Measurements from ENCODE around the gene RFX8. TPM values are rescaled to one million over a fixed set of nuclear protein-coding genes. Genes with fewer than 3 reads are reported as not detected.

RFX8 gene
- total RNA-seq, 2 donors from 2014 or later: 0.97 TPM; not detected in 1

DNA sequence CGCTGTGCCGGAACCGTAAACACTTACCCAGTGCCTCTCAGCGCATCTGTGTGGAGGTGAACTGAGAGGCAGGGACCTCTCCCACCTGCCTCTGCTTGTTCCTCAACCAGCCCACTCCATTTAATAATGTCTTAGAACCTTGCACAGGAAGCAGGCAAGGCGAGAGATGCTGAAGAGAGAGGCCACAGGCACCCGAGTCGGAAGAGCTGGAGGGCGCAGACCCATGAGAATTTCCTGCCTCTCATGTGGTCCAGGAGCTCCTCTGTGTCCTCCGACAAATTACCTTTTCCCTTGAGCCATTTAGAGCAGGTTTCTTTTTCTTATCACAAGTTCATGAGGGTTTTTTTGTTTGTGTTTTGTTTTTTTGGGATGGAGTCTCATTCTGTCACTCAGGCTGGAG lies 4.9 kb upstream of the RFX8 start:
- Histone ChIP-seq H3K27me3 (replicated peaks; ENCODE audit: insufficient read depth) (no peaks in the 10 kb centered on the region), H3K4me1 (replicated peaks) (no peaks in the 10 kb centered on the region), H3K36me3 (no peaks in the 10 kb centered on the region), H3K4me3 (no peak overlapping the region), H3K27ac (no peak overlapping the region), H3K9me3 (no peaks in the 10 kb centered on the region)
- WGBS: 72% methylated on average over 9 of the region's 9 CpGs
- intact Hi-C loops (cut with DNase I): no loop called here
- TF ChIP-seq POLR2A (IDR thresholded peaks at IDR 0.05): no peak
- no peak for DNase-seq (ENCODE audit: low spot score)

DNA sequence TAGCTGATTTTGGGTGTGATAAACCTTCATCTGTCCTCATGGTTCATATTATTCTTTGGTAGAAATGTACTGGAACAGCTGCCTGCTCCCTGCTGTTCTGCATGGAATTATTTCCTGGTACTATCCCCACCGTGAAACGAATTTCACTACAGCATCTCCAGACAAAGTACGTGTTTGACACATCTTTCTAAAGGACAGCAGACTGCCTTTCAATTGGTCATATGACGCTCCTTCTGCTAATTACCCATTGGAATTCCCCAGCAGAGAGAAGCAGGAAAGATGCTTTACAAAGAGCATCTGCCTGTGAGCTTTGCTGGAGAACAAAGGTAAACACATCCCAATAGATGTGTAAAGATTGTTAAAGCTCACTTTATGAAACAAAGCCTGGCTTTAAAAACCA lies 4.4 kb upstream of the RFX8 start:
- H3K9me3 ChIP-seq: no peaks in the 10 kb centered on the region
- no peak overlapping the region for H3K4me3 ChIP-seq
- intact Hi-C loops (cut with DNase I): no loop called here
- H3K27me3 ChIP-seq (replicated peaks; ENCODE audit: insufficient read depth): no peaks in the 10 kb centered on the region
- TF ChIP-seq POLR2AphosphoS5 (IDR thresholded peaks at IDR 0.05) (no peak), POLR2A (IDR thresholded peaks at IDR 0.05) (no peak)
- TF ChIP-seq, protein P1, sequence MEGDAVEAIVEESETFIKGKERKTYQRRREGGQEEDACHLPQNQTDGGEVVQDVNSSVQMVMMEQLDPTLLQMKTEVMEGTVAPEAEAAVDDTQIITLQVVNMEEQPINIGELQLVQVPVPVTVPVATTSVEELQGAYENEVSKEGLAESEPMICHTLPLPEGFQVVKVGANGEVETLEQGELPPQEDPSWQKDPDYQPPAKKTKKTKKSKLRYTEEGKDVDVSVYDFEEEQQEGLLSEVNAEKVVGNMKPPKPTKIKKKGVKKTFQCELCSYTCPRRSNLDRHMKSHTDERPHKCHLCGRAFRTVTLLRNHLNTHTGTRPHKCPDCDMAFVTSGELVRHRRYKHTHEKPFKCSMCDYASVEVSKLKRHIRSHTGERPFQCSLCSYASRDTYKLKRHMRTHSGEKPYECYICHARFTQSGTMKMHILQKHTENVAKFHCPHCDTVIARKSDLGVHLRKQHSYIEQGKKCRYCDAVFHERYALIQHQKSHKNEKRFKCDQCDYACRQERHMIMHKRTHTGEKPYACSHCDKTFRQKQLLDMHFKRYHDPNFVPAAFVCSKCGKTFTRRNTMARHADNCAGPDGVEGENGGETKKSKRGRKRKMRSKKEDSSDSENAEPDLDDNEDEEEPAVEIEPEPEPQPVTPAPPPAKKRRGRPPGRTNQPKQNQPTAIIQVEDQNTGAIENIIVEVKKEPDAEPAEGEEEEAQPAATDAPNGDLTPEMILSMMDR (IDR thresholded peaks at IDR 0.05): no peak
- no peaks in the 10 kb centered on the region for H3K36me3 ChIP-seq
- WGBS: 28% methylated on average over 4 of the region's 4 CpGs
- no peaks in the 10 kb centered on the region for H3K4me1 ChIP-seq (replicated peaks)
- no peak for DNase-seq (ENCODE audit: low spot score)
- H3K27ac ChIP-seq: no peak overlapping the region

DNA sequence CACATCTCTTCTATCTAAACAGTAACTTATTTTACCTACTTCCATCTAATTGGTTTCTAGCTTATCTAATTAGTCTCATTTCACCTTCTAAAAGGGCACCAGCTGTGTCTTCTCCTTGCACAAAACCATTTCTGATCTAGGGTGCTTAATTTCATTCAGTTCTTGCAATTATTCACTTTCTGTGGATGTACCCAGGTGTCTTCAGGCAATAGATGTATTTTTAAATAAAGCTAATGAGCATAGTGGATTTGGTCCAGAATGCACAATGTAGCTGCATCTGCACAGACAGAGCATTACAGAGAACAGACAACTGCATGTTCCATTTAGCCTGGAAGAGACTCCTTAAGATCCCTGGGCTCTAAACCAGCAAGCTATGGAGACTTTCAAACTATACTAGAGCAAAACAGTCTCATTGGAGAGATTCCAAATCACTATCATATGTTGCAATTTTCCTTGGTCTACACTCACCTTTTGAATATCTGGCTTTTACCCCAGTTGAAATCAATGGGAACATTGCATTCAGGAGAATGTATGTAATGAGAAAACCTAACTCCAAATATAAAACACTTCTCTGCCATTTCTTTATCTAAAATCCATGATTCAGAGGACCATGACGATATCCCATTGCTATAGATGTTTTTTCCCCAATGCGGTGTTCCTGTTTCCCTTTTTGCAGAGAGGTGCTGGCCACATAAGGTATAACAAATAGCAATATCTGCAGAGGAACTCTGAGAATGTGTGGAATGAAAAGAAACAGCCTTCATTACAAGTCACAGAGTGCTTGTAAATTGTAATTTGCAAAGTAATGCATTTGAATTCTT lies 3.5 kb upstream of the RFX8 start:
- DNase-seq (ENCODE audit: low spot score): no peak

DNA sequence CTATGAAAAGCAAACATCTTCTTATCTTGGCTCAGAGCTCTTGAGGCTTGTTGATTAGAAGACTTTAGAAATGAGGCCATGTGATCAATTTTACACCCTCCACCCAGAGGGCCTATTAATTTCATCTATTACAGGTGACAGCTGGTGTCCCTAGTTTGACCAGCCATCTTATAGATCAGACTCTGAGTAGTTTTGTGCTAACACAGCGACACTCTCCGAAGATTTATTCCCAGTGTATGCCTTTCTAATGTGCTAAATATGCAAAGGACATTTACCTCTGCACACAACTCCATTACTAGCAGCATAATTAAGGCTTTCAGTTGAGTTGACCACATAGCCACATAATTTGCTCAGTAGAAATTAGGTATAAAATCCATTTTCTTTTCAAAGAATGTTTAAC lies 2.6 kb upstream of the RFX8 start:
- Histone ChIP-seq H3K27ac (no peak overlapping the region), H3K27me3 (replicated peaks; ENCODE audit: insufficient read depth) (no peaks in the 10 kb centered on the region), H3K4me3 (no peak overlapping the region), H3K9me3 (no peaks in the 10 kb centered on the region), H3K4me1 (replicated peaks) (no peaks in the 10 kb centered on the region), H3K36me3 (no peaks in the 10 kb centered on the region)
- TF ChIP-seq POLR2AphosphoS5 (IDR thresholded peaks at IDR 0.05): no peak
- TF ChIP-seq, protein P1 (IDR thresholded peaks at IDR 0.05): no peak
- intact Hi-C loops (cut with DNase I): no loop called here
- WGBS: 94% methylated on average over 2 of the region's 2 CpGs
- no peak for DNase-seq (ENCODE audit: low spot score)

More for the DNA sequence above, 3.5 kb upstream of the RFX8 start:
- no peak for TF ChIP-seq POLR2AphosphoS5 (IDR thresholded peaks at IDR 0.05)
- no peak for TF ChIP-seq POLR2A (IDR thresholded peaks at IDR 0.05)
- TF ChIP-seq, protein P1 (IDR thresholded peaks at IDR 0.05): no peak
- no peaks in the 10 kb centered on the region for H3K27me3 ChIP-seq (replicated peaks; ENCODE audit: insufficient read depth)
- 79% methylated on average over 2 of the region's 2 CpGs for WGBS
- no peaks in the 10 kb centered on the region for H3K36me3 ChIP-seq
- no peak overlapping the region for H3K4me3 ChIP-seq
- intact Hi-C loops (cut with DNase I): no loop called here
- no peaks in the 10 kb centered on the region for H3K4me1 ChIP-seq (replicated peaks)
- H3K9me3 ChIP-seq: no peaks in the 10 kb centered on the region
- H3K27ac ChIP-seq: no peak overlapping the region

DNA sequence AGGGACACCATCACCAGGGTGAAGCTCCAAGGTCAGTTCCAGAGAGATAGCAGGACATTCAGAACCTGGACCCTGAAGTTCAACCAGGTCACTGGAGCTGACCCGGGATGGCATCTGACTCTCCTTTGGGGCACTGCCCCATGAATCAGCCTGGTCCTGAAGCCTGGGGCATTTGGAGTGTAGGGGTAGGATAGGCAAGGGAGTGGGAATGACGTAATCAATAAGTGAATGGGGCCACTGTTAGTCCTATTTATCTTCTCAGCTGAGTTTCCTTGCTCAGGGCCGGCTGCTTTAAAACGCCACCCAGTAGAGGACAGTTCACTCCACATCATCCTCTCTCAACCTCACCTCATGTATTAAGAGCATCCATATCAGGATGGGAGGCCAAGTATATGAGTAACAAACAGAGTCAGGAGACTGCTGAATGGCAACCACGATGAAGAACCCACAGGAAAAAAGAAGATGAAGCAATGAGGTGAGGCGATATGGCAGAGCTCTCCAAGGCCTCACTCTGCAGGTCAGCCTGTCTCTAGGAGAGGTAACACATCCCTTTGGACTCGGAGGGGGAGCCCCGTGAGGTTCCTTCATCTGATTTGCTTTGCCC lies 1.8 kb upstream of the RFX8 start:
- intact Hi-C loops (cut with DNase I): no loop called here
- H3K4me3 ChIP-seq: no peak overlapping the region
- no peaks in the 10 kb centered on the region for H3K27me3 ChIP-seq (replicated peaks; ENCODE audit: insufficient read depth)
- 94% methylated on average over 8 of the region's 8 CpGs for WGBS
- H3K4me1 ChIP-seq (replicated peaks): no peaks in the 10 kb centered on the region
- TF ChIP-seq, protein P1 (IDR thresholded peaks at IDR 0.05): no peak
- TF ChIP-seq POLR2AphosphoS5 (IDR thresholded peaks at IDR 0.05) (no peak), POLR2A (IDR thresholded peaks at IDR 0.05) (no peak)
- DNase-seq (ENCODE audit: low spot score): no peak
- no peaks in the 10 kb centered on the region for H3K9me3 ChIP-seq
- H3K36me3 ChIP-seq: no peaks in the 10 kb centered on the region
- H3K27ac ChIP-seq: no peak overlapping the region
